ENCODE results near the gene HIP1R.

- no peak for TF ChIP-seq POLR2A (IDR thresholded peaks at IDR 0.05; ENCODE audit: low read depth, low read length)
- TF ChIP-seq USF2 (IDR thresholded peaks at IDR 0.05; ENCODE audit: low read depth, low read length) = no peak
- TF ChIP-seq RFX5 (IDR thresholded peaks at IDR 0.05; ENCODE audit: low read depth, low read length) = no peak
- no peak for TF ChIP-seq CEBPB (IDR thresholded peaks at IDR 0.05; ENCODE audit: low read depth, low read length)
- TF ChIP-seq CTCF (conservative IDR thresholded peaks at IDR 0.05; ENCODE audit: low read depth, low read length) = no peak
Observed at GRCh38 chr12:122803937-122804336, 31.3 kb upstream of the HIP1R start.

All from IMR-90 (cell line).